HL-60 (cell line): Measurements from ENCODE around the gene HSD17B3.

ENCODE experiments used
- DNase-seq, 2 experiments: peaks; one replicate each; pipeline ENCODE4 v3.0.0-alpha.2; 2010 to 2020; ENCODE audit warnings: low read depth in 1 of 2, low spot score in 1 of 2
- H3K27ac ChIP-seq: fragments of 250-450 bp; sonication (Bioruptor Pico); replicated peaks from 2 replicates; pipeline ENCODE4 v1.5.1; 2020; ENCODE audit warnings: mild to moderate bottlenecking, moderate library complexity
- H3K27me3 ChIP-seq: fragments of 250-450 bp; sonication (Bioruptor Pico); 2 replicates; pipeline ENCODE4 v1.5.1; 2021; ENCODE audit warnings: mild to moderate bottlenecking, moderate library complexity; ENCODE audit not compliant: insufficient read depth, poor library complexity, severe bottlenecking
- H3K4me3 ChIP-seq: replicated peaks from 2 replicates; pipeline ENCODE4 v1.5.1; 2011; ENCODE audit warnings: mild to moderate bottlenecking, control low read depth, low read length; ENCODE audit not compliant: insufficient read depth
- CTCF ChIP-seq: IDR thresholded peaks from one replicate; pipeline ENCODE4 v1.5.1; 2011; ENCODE audit warnings: low read length, control low read depth, inconsistent platforms; ENCODE audit not compliant: insufficient read depth
- GABPA ChIP-seq: IDR thresholded peaks from 2 replicates; pipeline ENCODE4 v1.6.1; 2012; ENCODE audit warnings: low read depth
- POLR2AphosphoS5 ChIP-seq: IDR thresholded peaks from 2 replicates; pipeline ENCODE4 v1.6.1; 2012; ENCODE audit warnings: low read depth
- REST ChIP-seq: IDR thresholded peaks from 2 replicates; pipeline ENCODE4 v1.6.1; 2012; ENCODE audit warnings: low read depth; ENCODE audit not compliant: insufficient replicate concordance
- SPI1 ChIP-seq: IDR thresholded peaks from 2 replicates; pipeline ENCODE4 v1.6.1; 2012; ENCODE audit warnings: low read depth, mild to moderate bottlenecking, borderline replicate concordance

Gene HSD17B3

GRCh38 chr9:96230002-96230401 lies 72.0 kb downstream of the HSD17B3 start:
- no peak for DNase-seq
- TF ChIP-seq CTCF (no peak), POLR2AphosphoS5 (no peak), SPI1 (no peak), REST (no peak)

GRCh38 chr9:96222132-96222531 lies 79.8 kb downstream of the HSD17B3 start:
- no peak for TF ChIP-seq GABPA
- no peak for TF ChIP-seq SPI1
- H3K4me3 ChIP-seq: no peak overlapping the region
- H3K27me3 ChIP-seq: no peaks in the 10 kb centered on the region
- no peak for DNase-seq
- no peak overlapping the region for H3K27ac ChIP-seq

More at GRCh38 chr9:96230002-96230401, 72.0 kb downstream of the HSD17B3 start:
- no peaks in the 10 kb centered on the region for H3K27me3 ChIP-seq
- H3K4me3 ChIP-seq: no peak overlapping the region
- H3K27ac ChIP-seq: no peak overlapping the region

GRCh38 chr9:96219900-96220257 lies 82.1 kb downstream of the HSD17B3 start:
- TF ChIP-seq SPI1 (no peak), CTCF (no peak)
- Histone ChIP-seq H3K4me3 (no peak overlapping the region), H3K27me3 (no peaks in the 10 kb centered on the region), H3K27ac (no peak overlapping the region)
- no peak for DNase-seq

GRCh38 chr9:96219026-96219899 lies 82.7 kb downstream of the HSD17B3 start:
- TF ChIP-seq POLR2AphosphoS5 (no peak), CTCF (no peak), REST (no peak), SPI1 (no peak), GABPA (no peak)
- no peak overlapping the region for H3K27ac ChIP-seq
- no peak overlapping the region for H3K4me3 ChIP-seq
- no peaks in the 10 kb centered on the region for H3K27me3 ChIP-seq
- no peak for DNase-seq
